Liver (tissue), 3 donors: ENCODE data around the gene CACNA1F.

Source experiments
- ATF3 ChIP-seq: IDR thresholded peaks from 2 replicates; pipeline ENCODE4 v1.6.1; 2016; ENCODE audit warnings: antibody characterized with exemption
- CTCF ChIP-seq: fragments of 150-350 bp; IDR thresholded peaks from 2 replicates; pipeline ENCODE4 v1.5.1; 2017; ENCODE audit warnings: improper control_type of control experiment, low read depth, low read length; ENCODE audit not compliant: missing input control
- EGR1 ChIP-seq, 2 donors: IDR thresholded peaks; 2 replicates each; pipeline ENCODE4 v1.6.1; 2016 to 2018; ENCODE audit warnings: antibody characterized with exemption in 2 of 2, low read depth in 2 of 2
- FOXA1 ChIP-seq: IDR thresholded peaks from 2 replicates; pipeline ENCODE4 v1.6.1; 2016; ENCODE audit warnings: antibody characterized with exemption
- FOXA2 ChIP-seq: IDR thresholded peaks from 2 replicates; pipeline ENCODE4 v1.6.1; 2016; ENCODE audit warnings: antibody characterized with exemption
- MAX ChIP-seq: IDR thresholded peaks from 2 replicates; pipeline ENCODE4 v1.6.1; 2016; ENCODE audit warnings: antibody characterized with exemption
- RAD21 ChIP-seq, 2 donors: IDR thresholded peaks; 2 replicates each; pipeline ENCODE4 v1.6.1; 2016; ENCODE audit warnings: antibody characterized with exemption in 2 of 2, mild to moderate bottlenecking in 2 of 2
- REST ChIP-seq: IDR thresholded peaks from 2 replicates; pipeline ENCODE4 v1.6.1; 2016; ENCODE audit warnings: antibody characterized with exemption, mild to moderate bottlenecking
- YY1 ChIP-seq: IDR thresholded peaks from 2 replicates; pipeline ENCODE4 v1.6.1; 2016; ENCODE audit warnings: antibody characterized with exemption, mild to moderate bottlenecking
- ZBTB33 ChIP-seq: IDR thresholded peaks from 2 replicates; pipeline ENCODE4 v1.6.1; 2016; ENCODE audit warnings: antibody characterized with exemption
- donor health status: healthy.
- donor health status: healthy.

GRCh38 chrX:49210406-49210805 is 22.7 kb downstream of the CACNA1F start:
- no peak for TF ChIP-seq REST
- no peak for TF ChIP-seq CTCF
- TF ChIP-seq EGR1 (IDR thresholded peaks at IDR 0.05; ENCODE audit: low read depth in 2 of 2): no peak
- TF ChIP-seq RAD21 (IDR thresholded peaks at IDR 0.05): no peak
- TF ChIP-seq YY1: no peak
- no peak for TF ChIP-seq ZBTB33
- TF ChIP-seq MAX: no peak
- TF ChIP-seq ATF3: no peak
- TF ChIP-seq FOXA2: no peak
- TF ChIP-seq FOXA1: no peak
